ENCODE data around the gene UGGT1. TPM values are rescaled to one million over a fixed set of nuclear protein-coding genes. Genes with fewer than 3 reads are reported as not detected.

The UGGT1 gene
- total and polyA plus RNA-seq, 9 of the 15 experiments (the other 6 are each of a cell fraction or from before 2014, with no cell fraction given), result 5.1 to 56.4 (median 37.9) TPM

DNA sequence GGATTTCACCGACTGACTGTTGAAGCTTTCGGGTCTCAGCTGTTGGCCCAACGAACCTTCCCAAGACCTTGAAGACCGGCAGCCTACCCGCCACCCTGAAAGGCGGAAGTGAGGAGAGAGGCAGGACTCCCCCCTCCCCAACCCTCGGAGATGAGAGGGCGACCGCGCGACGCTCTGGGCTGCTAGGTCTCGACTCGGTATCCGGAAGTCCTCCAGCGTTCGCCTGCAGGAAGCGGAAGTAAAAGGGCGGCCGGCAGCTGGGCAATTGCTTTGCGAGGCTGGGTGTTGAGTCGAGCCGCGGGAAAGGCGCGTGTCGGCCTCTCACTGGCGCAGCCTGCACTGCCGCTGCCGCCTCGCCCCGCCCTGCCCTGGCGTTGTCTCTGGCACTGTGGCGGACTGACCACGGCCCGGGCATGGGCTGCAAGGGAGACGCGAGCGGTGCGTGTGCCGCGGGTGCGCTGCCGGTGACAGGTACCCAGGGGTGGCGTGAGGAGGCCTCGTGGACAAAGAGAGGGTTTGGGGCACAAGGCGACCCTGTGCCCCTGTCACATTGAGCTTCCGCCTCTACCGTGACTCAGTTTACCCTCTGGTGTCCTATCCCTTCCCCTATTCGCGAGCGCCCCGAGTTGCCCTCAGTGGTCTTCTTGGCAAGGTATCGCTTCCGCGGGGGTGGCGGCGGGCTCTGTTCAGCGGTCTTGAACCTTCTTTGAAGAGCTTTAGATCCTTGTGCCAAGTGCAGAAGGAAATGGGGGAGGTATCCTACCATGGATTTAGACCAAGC lies at the start of gene UGGT1 (continued):
- TF ChIP-seq, protein P1, sequence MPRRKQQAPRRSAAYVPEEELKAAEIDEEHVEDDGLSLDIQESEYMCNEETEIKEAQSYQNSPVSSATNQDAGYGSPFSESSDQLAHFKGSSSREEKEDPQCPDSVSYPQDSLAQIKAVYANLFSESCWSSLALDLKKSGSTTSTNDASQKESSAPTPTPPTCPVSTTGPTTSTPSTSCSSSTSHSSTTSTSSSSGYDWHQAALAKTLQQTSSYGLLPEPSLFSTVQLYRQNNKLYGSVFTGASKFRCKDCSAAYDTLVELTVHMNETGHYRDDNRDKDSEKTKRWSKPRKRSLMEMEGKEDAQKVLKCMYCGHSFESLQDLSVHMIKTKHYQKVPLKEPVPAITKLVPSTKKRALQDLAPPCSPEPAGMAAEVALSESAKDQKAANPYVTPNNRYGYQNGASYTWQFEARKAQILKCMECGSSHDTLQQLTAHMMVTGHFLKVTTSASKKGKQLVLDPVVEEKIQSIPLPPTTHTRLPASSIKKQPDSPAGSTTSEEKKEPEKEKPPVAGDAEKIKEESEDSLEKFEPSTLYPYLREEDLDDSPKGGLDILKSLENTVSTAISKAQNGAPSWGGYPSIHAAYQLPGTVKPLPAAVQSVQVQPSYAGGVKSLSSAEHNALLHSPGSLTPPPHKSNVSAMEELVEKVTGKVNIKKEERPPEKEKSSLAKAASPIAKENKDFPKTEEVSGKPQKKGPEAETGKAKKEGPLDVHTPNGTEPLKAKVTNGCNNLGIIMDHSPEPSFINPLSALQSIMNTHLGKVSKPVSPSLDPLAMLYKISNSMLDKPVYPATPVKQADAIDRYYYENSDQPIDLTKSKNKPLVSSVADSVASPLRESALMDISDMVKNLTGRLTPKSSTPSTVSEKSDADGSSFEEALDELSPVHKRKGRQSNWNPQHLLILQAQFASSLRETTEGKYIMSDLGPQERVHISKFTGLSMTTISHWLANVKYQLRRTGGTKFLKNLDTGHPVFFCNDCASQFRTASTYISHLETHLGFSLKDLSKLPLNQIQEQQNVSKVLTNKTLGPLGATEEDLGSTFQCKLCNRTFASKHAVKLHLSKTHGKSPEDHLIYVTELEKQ (CRISPR knock-in tag; IDR thresholded peaks at IDR 0.05), result no peak
- TF ChIP-seq, protein P2, sequence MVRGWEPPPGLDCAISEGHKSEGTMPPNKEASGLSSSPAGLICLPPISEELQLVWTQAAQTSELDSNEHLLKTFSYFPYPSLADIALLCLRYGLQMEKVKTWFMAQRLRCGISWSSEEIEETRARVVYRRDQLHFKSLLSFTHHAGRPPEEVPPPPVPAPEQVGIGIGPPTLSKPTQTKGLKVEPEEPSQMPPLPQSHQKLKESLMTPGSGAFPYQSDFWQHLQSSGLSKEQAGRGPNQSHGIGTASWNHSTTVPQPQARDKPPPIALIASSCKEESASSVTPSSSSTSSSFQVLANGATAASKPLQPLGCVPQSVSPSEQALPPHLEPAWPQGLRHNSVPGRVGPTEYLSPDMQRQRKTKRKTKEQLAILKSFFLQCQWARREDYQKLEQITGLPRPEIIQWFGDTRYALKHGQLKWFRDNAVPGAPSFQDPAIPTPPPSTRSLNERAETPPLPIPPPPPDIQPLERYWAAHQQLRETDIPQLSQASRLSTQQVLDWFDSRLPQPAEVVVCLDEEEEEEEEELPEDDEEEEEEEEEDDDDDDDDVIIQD (CRISPR knock-in tag; IDR thresholded peaks at IDR 0.05), result no peak
- peak; percentile 93 for TF ChIP-seq KDM5B (IDR thresholded peaks at IDR 0.05; ENCODE audit: insufficient replicate concordance, low read depth, low read length)
- TF ChIP-seq RBFOX2 (IDR thresholded peaks at IDR 0.05; ENCODE audit: low read depth, low read length), result peak; percentile 98
- TF ChIP-seq MEF2A (IDR thresholded peaks at IDR 0.05; ENCODE audit: control insufficient read depth, low read depth, low read length), result peak; percentile 42; the same call in 1 of the 2 replicates
- peak; percentile 73 for TF ChIP-seq ATF7 (IDR thresholded peaks at IDR 0.05)
- peak; percentile 53; the same call in 1 of the 2 replicates for TF ChIP-seq ZBTB7A (IDR thresholded peaks at IDR 0.05; ENCODE audit: borderline replicate concordance, control insufficient read depth, low read depth, low read length)
- TF ChIP-seq FOXM1 (IDR thresholded peaks at IDR 0.05; ENCODE audit: low read depth), result no peak
- no peak; the same call in 1 of the 2 replicates for TF ChIP-seq FOXM1 (CRISPR knock-in tag; IDR thresholded peaks at IDR 0.05; ENCODE audit: low read depth)
- 0 out of 2 replicates have a peak, but pooled peaks have one; percentile 27 for TF ChIP-seq BHLHE40 (IDR thresholded peaks at IDR 0.05; ENCODE audit: low read length)
- 0 out of 2 replicates have a peak, but pooled peaks have one; percentile 68 for TF ChIP-seq POLR2AphosphoS2 (IDR thresholded peaks at IDR 0.05; ENCODE audit: low read length)
- peak; percentile 95 for TF ChIP-seq ETV5 (CRISPR knock-in tag; IDR thresholded peaks at IDR 0.05; ENCODE audit: low read depth)
- TF ChIP-seq ZNF830 (CRISPR knock-in tag; IDR thresholded peaks at IDR 0.05), result no peak
- no peak for TF ChIP-seq PTRF (tag; IDR thresholded peaks at IDR 0.05)
- TF ChIP-seq SRF (CRISPR knock-in tag; IDR thresholded peaks at IDR 0.05), result 0 out of 4 replicates have a peak, but pooled peaks of 1 of the 2 experiments have one; percentile 41
- no peak for TF ChIP-seq PTTG1 (tag; IDR thresholded peaks at IDR 0.05; ENCODE audit: low read depth)
- TF ChIP-seq ZNF785 (CRISPR knock-in tag; IDR thresholded peaks at IDR 0.05), result no peak
- TF ChIP-seq CHCHD3 (CRISPR knock-in tag; IDR thresholded peaks at IDR 0.05), result no peak
- peak; percentile 88 for TF ChIP-seq CBX1 (IDR thresholded peaks at IDR 0.05; ENCODE audit: low read depth)
- no peak for TF ChIP-seq NFIX (CRISPR knock-in tag; IDR thresholded peaks at IDR 0.05; ENCODE audit: low read depth)
- TF ChIP-seq, protein P3, sequence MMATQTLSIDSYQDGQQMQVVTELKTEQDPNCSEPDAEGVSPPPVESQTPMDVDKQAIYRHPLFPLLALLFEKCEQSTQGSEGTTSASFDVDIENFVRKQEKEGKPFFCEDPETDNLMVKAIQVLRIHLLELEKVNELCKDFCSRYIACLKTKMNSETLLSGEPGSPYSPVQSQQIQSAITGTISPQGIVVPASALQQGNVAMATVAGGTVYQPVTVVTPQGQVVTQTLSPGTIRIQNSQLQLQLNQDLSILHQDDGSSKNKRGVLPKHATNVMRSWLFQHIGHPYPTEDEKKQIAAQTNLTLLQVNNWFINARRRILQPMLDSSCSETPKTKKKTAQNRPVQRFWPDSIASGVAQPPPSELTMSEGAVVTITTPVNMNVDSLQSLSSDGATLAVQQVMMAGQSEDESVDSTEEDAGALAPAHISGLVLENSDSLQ (IDR thresholded peaks at IDR 0.05), result peak; percentile 36
- peak; percentile 55 for TF ChIP-seq TCF3 (CRISPR knock-in tag; IDR thresholded peaks at IDR 0.05)
- TF ChIP-seq TARDBP (IDR thresholded peaks at IDR 0.05), result 0 out of 2 replicates have a peak, but pooled peaks have one; percentile 12
